AG09309 (cell line): ENCODE measurements around the gene CHST13.

Experiments used
- DNase-seq: peaks from one replicate; pipeline ENCODE4 v3.0.0-alpha.2; 2010; ENCODE audit warnings: low read depth
- H3K4me3 ChIP-seq: 2 replicates; pipeline ENCODE4 v1.5.1; 2011; ENCODE audit warnings: mild to moderate bottlenecking, low read depth, low read length, moderate library complexity; ENCODE audit not compliant: control insufficient read depth
- TF ChIP-seq, protein P1 (sequence below): IDR thresholded peaks from 2 replicates; pipeline ENCODE4 v1.5.1; 2011; ENCODE audit warnings: mild to moderate bottlenecking, low read depth, low read length, inconsistent platforms; ENCODE audit not compliant: insufficient read depth, control insufficient read depth; ENCODE audit errors: missing control alignments

Gene CHST13

GRCh38 chr3:126568776-126569342 is 44.9 kb downstream of the CHST13 start:
- TF ChIP-seq, protein P1, sequence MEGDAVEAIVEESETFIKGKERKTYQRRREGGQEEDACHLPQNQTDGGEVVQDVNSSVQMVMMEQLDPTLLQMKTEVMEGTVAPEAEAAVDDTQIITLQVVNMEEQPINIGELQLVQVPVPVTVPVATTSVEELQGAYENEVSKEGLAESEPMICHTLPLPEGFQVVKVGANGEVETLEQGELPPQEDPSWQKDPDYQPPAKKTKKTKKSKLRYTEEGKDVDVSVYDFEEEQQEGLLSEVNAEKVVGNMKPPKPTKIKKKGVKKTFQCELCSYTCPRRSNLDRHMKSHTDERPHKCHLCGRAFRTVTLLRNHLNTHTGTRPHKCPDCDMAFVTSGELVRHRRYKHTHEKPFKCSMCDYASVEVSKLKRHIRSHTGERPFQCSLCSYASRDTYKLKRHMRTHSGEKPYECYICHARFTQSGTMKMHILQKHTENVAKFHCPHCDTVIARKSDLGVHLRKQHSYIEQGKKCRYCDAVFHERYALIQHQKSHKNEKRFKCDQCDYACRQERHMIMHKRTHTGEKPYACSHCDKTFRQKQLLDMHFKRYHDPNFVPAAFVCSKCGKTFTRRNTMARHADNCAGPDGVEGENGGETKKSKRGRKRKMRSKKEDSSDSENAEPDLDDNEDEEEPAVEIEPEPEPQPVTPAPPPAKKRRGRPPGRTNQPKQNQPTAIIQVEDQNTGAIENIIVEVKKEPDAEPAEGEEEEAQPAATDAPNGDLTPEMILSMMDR: no peak

GRCh38 chr3:126569390-126569975 is 45.5 kb downstream of the CHST13 start:
- no peak overlapping the region for H3K4me3 ChIP-seq
- TF ChIP-seq, protein P1: no peak
- DNase-seq: no peak

More at GRCh38 chr3:126568776-126569342, 44.9 kb downstream of the CHST13 start:
- no peak for DNase-seq
- no peak overlapping the region for H3K4me3 ChIP-seq

DNA sequence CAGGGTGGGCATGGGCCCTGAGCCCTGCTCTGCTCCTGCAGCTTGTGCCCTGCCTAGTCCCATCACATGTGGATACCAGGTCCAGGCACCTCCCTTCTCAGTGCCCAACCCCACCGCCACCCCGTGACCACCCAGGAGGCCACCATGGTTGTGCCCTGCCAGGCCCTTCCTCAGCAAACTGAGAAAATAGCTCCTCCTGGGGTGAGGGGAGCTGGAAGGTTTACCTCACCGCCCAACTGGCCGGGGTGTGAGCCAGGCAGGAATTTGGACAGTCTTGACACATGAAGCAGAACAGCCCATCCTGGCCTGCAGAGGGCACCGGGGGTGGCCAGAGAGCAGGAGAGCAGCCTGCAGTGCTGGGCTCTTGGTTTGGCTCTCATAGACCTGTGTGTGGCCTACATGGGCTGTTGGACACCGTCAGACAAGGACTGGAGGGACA is 46.2 kb downstream of the CHST13 start:
- TF ChIP-seq, protein P1: no peak
- no peak overlapping the region for H3K4me3 ChIP-seq
- DNase-seq: no peak

GRCh38 chr3:126571078-126571477 is 47.1 kb downstream of the CHST13 start:
- TF ChIP-seq, protein P1: no peak
- no peak for DNase-seq

DNA sequence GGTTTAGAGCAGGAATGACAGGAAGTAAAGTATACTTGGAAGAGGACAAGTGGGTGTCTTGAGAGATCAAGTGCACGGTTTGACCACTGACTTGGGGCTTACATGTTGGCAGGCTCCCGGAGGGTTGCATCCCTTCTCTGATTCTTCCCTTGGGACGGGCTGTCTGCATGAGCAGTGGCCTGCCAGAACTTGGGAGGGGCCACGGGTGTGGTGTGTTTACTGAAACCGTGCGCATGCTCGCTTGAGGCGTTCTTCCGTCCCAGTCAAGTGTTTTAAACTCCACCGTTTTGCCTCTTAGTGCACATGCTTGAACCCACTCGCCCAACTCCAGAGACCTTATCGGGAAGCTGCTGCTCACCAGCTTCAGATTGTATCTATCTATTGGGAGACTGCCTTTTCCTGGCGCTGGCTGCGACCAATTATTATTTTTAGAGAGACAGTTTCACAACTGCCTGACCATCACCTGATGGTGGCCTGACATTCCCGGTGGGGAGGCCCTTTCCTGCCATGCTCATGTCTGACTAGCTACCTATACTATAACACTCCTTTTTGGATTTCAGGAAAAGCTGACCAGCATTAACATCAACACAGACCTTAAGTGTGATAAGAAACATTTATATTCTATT is 49.6 kb downstream of the CHST13 start:
- H3K4me3 ChIP-seq: no peak overlapping the region
- DNase-seq: no peak
- TF ChIP-seq, protein P1: no peak

More at GRCh38 chr3:126571078-126571477, 47.1 kb downstream of the CHST13 start:
- no peak overlapping the region for H3K4me3 ChIP-seq

DNA sequence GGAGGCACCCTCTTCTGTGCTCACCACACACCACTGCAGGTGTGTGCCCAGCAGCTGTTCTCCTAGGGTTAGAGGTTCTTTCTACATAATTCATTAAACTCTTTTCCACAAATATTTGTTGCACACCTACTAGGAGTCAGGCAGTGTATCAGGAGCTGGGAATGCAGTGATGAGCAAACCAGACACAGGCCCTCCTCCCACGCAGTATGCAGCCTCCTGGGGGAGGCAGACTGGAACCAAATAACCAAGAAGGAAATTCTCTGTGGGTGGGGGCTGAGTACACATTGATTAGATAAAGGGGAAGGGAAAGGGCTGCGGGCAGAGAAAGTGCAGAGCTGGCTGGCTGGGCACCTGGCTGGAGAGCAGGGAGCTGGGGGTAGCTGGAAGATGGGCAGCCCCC is 53.3 kb downstream of the CHST13 start:
- no peak for DNase-seq
- H3K4me3 ChIP-seq: no peak overlapping the region
- TF ChIP-seq, protein P1: no peak

- TF ChIP-seq, protein P1: no peak
- DNase-seq: no peak
- no peak overlapping the region for H3K4me3 ChIP-seq
These were observed 54.7 kb downstream of the CHST13 start for GRCh38 chr3:126578702-126579101.
